Vagina (tissue), 2 donors: ENCODE data around the gene MUTYH.

Experiments used
- CTCF ChIP-seq, 3 experiments: fragments of 450-650 bp in 2 of 3; fragments of 200-600 bp in 1 of 3; sonication (generic) in 1 of 3; IDR thresholded peaks; one replicate each; pipeline ENCODE4 v1.5.1; 2017 to 2019; ENCODE audit warnings: antibody characterized with exemption in 3 of 3, mild to moderate bottlenecking in 2 of 3, moderate library complexity in 2 of 3
- POLR2A ChIP-seq, 2 donors: fragments of 450-650 bp; IDR thresholded peaks; one replicate each; pipeline ENCODE4 v1.6.1; 2017; ENCODE audit warnings: antibody characterized with exemption in 2 of 2, mild to moderate bottlenecking in 2 of 2, moderate library complexity in 2 of 2

DNA sequence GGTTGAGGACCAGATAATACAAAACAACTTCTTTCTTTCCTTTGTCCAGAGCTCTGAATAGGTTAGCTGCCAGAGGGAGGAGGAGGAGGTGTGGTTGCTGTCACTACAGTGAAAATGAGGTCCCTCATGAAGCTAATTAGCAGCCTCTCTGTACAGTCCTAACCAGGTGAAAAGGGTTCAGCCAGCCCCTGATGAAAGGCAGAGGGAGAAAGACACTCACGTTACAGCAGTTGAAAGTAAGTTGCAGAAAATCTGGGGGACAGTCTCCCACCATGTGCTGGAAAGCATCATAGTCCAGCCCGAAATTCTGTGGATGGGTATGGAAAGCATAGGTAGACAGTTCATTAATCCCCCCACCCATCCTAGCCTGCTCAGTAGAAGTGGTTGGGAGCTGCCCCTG is 6.2 kb upstream of the MUTYH start:
- TF ChIP-seq CTCF (IDR thresholded peaks at IDR 0.05): no peak
- TF ChIP-seq POLR2A (IDR thresholded peaks at IDR 0.05): no peak
